Inflammatory macrophage (primary cell): ENCODE measurements around the gene TALDO1.
A peak's percentile ranks its signal among the peaks of the same experiment; 100 is the strongest.

ENCODE experiments used
- DNase-seq, 2 donors: peaks; one replicate each; pipeline ENCODE4 v3.0.0-alpha.2; 2020 to 2022
- total RNA-seq, 18 experiments: gene quantifications; one replicate each; lab custom pipeline; 2026; ENCODE audit warnings: mixed read lengths in 6 of 18, inconsistent platforms in 2 of 18; lab: John Stamatoyannopoulos, UW

Gene TALDO1
- total RNA-seq = 239 to 608 (median 371) reads per million in 18 experiments

DNA sequence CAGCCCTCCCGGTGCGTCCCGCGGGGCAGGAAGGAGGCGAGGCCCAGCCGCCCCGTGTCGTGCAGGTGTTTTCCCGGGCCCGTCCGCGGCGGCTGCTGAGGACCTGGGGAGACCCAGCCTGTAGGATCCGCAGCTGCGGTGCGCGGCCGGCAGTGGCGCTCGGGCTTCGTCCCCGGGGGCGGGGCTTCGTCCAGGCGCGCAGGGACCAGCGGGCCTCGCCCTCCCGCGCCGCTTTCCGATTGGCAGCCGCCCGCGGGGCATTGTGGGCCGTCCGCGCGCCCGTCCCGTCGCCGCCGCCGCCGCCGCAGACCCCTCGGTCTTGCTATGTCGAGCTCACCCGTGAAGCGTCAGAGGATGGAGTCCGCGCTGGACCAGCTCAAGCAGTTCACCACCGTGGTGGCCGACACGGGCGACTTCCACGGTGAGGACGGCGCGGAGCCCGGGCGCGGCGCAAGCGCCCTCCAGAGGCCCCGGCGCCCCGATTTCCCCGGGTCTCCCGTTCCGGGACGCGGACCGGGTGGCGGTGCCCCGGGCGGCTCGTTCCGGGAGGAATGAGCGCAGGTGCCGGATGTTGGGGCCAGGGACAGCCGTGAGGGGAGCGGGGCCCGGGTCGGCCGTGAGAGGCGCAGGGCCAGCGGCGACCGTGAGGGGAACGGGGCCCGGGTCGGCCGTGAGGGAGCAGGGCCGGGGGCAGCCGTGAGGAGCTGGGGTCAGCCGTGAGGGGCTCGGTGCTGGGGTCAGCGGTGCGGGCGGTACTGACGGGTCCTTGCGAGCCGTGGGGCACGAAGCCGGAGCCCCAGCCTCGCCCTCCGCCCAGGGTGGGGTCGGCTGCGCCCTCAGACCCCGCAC is at the start of gene TALDO1:
Gene TALDO1, plus strand, starts transcription at position 307 of the 849 bp plus-strand sequence. Its CDS starts 18 bp downstream, at position 325.
- peak; percentile 91 to 94 for DNase-seq

DNA sequence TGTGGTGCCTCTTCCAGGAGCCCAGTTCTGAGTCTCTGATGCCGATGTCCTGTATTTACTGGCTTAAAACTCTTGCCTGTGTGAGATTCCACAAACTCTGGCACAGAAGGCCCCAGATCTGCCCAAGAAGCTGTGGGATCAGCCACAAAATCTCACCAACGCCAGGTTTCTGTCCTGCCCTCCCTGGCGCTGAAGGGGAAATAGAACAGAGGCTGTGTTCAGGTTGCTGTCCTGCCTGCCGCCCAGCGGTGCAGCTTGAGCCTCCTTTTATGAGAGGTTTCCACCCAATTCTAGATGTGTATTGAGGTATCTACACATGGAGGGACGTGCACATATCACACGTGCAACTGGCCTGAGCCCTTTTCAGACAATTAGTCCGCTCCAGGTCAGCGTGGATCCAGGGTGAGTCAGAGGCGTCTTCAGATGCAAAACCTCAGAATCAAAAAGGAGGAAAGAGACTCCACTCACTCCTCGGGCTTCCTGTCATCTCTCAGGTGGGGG is 49.4 kb upstream of the TALDO1 start:
- DNase-seq = peak in 1 of 2 donors; percentile 20

DNA sequence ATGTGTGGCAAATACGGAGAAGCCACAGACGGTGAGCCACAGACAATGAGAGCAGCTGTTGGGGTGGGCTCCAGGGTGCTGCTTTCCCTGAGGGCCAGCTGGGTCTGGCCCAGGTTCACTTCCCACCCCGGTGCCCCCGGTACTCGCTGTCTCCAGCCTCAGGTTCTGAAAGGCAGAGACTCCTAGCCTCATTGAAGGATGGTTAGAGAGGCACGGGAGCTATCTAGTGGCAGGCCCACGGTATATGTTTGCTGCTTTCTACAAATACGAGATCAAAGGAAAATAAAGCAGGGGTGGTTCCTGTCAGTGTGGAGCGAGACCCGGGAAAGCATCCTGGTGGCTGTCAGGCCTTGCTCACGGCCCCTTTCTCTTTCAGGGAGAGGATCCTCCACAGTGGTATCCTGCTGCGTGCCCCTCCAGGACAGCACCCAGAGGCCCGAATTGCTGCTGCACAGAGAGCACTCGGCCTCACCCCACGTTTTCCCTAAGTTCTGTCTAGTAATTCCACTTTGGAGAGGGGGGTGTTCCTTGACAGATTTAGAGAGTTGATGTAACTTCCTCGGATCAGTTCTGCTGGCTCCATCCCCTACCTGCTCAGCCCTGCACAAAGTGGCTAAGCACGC is 48.7 kb upstream of the TALDO1 start:
- DNase-seq = no peak

DNA sequence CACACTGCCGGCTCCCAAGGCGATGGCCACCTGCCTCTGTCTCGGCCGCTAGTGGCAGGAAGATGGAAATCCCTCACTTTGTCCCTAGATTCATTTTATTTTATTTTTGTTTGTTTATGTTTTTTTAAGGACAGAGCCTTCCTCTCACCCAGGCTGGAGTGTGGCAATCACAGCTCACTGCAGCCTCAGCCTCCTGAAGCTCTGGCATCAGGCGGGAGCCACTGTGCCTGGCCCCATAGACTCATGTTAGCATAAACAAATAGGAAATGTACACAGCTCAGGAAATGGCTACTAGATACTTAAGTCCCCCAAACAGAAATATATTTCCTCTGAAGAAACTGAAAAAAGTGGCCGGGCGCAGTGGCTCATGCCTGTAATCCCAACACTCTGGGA is 48.2 kb upstream of the TALDO1 start:
- no peak for DNase-seq

DNA sequence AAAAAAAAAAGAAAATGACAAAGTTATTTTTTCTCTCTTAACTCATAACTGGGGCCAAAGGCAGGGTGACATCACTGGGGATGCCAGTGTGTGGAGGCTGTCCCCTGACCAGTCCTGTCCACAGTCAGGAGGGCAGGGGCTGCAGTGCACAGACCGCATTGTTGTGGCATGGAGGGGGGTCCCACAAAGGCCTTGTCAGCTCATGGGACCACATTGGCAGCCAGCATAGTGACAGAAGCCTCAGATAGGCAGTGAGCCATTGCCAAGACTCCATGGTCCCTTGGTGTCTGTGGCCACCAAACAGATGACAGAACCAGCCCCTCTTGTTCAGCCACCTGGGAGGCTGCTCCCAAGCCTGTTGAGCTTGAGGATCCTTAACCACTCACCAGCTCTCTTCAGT is 47.5 kb upstream of the TALDO1 start:
- DNase-seq = no peak

DNA sequence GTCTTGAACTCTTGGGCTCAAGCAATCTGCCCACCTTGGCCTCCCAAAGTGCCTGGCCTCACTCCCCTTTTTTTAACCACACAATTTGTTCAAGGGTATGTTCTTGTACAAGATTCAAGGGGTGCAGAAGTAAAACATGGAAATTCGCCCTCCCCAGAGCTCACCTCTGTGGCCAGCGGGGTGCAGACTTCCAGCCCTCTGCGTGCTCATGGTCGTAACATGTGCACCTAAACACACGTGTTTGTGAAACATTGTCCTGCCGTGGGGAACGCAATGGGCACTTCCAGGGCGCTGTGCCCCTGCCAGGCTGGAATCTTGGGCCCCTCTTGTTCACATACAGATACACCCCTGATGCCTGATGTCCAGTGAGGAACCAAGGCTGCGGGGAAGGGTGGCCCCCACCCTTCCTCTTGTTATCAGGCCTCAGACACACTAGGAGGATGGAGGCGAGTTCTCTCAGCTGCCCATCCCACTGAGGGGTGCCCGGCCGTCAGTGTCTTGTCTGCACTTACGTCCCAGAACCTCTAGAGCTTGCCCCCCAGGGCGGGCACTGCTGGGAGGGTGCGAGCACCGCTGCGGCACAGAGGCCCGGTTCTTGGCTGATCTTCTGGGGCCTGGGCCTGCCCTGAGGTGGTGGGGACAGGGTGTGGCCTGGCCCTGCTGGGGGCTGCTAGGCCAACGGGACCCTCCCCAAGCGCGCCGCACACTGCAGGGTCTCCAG is 45.4 kb upstream of the TALDO1 start:
- DNase-seq = no peak

DNA sequence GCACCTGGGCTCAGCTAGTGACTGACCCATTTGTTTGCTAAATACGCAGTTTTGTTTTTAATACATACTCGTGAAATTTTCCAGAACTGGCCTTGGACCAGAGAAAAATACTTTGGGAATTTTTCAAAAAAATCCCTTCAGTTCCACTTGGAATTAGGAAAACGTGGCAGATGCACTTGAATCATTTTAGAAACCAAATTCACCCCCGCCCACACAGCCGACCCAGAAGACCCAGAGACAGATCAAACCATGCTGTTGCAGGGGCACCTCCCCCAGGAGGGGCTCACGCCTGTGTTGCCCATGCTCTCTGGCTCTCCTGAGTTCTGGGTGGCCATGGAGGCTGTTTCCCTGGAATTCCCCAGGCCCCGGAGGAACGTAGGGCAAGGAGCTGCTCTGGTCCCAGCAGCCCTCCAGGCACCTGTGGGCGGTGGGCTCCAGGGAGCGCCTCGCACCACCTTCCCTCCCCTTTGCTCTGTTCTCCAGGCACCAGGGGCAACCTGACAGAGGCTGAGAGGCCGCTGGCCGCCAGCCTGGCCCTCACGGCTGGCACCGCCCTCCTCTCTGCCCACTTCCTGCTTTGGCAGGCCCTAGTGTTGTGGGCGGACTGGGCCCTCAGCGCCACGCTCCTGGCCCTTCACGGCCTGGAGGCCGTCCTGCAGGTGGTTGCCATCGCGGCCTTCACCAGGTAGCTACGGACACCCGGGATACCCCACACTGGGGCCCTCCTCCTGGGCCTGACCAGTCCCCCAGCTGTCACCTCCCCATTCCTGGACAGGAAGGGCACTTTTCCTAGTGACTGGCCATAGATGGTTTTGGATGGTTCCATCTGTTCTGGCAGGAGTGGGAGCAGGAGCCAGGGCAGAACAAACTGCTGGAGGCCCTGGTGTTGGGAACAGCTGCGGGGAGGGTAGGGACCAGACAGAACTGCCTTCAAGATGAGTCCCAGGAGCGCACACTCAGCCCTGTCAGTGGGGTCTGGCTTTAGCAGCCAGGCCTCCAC is 44.5 kb upstream of the TALDO1 start:
- peak; percentile 45 to 64 for DNase-seq

DNA sequence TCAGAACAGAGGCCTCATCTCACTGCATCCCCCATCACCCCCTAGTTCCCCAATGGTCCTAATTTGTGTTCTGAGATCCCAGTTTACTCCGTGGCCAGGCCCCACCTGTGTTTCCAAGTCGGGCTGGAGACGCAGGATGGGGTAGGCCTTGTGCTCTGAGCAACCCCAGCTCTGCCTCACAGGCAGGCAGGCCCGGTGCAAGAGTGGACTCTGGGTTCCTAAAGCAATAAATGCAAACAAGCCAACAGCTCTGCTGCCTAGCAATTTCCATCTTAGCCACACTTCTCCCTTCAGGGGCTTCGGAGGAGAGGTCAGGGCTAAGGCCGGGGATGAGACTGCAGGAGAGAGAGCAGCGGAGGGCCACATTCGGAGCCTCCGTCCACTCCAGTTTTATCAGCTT is 43.8 kb upstream of the TALDO1 start:
- no peak for DNase-seq

DNA sequence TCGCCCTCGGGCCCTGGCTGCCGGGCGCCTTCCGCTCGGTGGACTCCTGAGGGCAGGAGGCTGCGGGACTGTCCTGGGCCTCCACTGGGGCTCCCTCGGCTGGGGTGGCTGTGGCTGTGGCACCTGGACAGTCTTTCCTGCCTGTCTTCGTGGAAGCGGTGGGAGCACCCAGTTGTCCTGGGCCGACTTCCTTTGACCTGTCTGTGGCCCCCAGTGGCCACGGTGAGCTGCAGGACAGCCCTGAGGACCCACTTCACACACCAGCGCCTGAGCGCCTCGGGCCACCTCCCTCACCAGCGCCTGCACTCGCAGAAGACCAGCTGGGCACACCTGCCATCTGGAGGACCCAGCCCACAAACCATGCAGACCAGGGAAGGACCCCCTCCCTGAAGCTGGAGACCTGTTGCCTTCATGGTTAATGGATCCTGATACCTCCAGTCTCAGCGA is 43.0 kb upstream of the TALDO1 start:
- no peak for DNase-seq

DNA sequence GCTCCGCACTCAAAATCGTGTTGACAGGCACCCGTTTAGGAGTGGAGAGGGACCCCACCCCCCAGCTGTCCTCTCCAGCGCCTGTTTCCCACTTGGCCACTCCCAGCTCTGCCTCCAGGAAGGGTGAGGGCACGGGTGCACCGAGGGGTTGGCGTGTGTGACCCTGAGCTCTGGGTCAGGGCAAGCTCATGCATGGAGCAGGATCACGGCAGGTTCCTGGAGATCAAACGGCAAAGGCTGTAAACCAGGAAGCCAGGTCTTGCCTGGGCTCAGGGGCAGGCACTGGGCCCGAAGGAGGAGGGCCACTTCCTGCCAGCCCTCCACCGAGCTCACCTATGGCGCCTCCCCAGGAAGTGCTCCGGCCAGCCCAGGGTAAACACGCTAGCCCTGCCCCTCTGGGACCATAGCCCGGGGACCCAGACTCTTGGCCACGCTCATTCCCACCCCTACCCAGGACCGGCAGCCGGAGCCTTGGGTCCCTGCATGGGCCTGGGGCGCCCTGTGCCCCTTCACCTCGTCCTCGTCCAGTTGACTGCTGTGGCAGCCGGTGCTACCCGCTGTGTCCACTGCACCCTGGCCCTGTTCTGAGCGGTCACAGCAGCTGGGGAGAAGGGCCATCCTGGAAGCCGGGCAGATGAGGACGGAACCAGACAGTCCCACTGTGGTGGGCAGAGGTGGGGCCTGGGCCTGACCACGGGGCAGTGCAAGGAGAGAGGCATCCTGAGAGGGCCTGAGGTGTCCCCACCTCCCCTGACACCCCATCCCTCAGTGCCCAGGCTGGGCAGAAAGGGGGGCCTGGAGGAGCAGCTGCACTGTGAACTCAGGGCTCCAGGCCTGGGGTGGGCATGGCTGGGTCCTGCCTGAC is 42.3 kb upstream of the TALDO1 start:
- DNase-seq = no peak

DNA sequence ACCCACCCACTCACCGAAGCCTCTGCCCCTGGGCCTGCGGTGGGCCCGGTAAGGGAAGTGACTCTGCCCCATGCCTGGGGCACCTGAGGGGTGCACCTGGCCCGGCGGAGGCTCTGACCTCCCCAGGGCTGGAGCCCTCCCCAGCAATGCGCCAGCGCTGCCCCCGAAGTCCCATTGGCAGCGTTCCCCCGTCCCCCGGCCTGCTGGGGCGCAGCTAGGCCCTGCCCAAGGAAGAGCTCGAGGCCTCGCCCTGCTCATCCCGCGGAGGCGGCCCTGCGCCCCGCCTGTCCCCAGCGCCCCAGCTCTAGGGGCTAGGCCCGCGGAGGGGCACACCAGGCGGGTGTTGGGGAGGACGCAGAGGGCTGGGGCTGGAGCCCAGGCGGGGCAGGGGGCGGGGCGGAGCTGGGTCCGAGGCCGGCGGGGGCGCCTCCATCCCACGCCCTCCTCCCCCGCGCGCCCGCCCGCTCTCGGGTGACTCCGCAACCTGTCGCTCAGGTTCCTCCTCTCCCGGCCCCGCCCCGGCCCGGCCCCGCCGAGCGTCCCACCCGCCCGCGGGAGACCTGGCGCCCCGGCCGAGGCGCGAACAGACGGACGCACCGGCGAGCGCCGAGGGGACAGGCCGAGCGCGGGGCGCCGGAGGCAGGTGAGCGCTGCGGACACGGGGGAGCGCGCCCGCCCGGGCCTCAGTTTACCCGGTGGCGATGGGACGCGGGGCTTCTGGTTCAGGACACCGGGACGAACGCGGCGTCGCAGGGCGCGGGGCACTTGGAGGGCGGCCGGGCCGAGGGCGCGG is 41.4 kb upstream of the TALDO1 start, which contains the start of gene EPS8L2:
Gene EPS8L2, plus strand, starts transcription at position 586 of the 793 bp plus-strand sequence. CDS start 3,177 bp downstream, outside the sequence.
- no peak for DNase-seq

DNA sequence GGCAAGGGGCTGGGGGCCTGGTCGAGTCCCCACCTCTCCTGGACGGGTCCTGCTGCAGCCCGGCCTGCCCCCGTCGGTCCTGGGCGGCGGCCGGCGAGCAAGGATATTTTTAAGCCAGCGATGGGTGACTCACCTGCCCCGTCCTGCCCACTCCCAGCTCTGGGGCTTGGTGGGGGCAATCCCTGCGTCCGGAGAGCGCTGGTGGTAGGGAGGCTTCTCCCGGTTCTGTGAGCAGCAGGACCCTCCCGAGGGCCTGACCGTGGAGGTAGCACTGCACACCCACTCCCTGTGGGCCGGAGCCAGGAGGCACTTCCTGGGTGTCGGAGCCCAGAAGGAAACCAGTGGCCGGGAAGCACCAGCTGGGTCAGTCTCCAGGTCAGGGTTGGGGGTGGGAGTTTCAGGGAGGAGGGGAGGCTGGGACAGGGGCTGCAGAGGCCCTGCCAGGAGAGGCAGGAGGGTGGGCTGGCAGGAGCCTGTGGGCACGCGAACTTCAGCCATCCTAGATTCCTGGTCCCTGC is 40.8 kb upstream of the TALDO1 start:
- DNase-seq = peak in 1 of 2 donors; percentile 24

DNA sequence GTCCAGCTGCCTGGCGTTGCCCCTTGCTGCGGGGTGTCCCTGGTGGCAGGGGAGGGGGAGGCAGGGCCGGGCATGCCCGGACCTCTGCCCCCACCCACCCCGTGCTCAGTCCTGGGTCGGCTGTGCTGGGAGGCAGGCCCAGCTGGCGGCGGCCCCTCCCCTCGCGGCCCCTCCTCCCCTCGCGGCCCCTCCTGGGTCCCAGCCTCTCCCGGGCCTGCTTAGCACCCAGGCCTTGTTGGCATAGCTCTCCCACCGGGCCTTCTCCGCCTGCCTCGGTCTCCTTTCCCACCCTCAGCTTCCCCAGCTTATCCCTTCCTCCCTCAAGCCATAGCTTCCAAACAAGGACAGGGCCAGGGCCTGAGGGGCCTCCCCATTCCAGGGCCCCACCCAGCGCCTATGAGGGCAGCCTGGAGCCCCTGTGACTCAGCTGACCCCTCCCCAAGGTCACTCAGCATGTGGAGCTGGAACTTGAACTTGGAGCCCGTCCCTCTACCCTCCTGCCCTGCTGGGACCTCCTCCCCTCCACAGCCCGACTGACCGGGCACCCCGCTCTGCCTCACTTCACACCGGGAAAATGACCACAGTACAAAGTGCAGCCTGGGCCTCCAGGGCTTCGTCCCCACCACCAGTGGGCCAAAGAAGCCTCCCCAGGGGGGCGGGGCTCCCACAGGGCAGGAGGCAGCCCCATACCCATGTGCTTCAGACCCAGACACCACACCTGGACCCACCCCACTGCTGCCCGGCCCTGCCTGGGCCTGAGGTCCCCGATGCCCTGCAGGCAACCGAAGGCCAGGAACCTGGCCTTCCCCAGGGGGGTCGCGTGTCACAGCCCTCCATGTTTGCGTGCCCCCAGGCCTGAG is 40.1 kb upstream of the TALDO1 start:
- no peak for DNase-seq

DNA sequence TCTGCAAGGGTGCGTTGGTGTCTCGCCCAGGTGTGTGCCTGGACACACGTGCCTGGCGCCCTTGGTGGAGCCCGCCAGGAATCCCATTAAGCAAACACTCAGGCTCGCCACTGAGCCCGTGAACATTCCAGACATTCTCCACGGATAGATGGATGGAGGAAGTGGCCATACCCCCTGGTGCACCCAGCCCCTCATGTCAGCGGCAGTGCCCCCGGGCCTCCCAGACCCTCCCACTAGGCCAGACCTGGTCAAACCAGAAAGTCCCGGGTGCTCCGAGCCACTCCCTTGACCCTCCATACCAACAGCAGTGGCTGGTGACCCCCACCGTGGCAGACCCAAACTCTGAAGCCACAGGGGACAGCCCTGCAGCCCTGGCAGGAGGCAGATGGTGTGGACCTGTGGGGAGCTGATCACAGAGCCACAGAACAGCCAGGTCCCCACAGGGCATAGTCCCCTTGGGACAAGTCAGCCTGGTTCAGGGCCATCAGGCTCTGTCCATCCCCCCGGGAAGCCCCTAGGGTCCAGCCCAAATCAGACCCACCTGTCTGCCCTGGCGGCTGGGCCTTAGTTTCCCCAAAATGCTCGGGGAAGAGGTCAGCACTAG is 39.3 kb upstream of the TALDO1 start:
- no peak for DNase-seq

DNA sequence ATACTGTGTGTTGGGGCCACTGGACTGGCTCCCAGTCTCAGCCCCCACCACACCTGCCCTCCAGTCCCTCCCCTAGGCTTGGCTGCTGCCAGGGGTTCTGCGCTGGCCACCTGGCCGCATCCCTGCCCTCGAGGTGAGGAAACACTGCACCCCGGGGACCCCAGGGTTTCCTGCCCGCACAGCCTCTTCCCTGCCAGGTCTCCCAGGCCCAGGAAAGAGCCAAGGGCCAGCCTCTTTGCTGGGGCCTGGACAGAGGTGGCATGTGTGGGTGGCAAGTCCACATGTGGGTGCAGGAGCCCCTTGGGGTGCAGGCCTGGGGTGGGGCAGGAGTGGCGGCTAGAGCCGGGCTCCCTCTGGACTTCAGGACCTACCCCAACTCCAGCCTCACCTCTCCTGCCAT is 38.8 kb upstream of the TALDO1 start:
- no peak for DNase-seq

DNA sequence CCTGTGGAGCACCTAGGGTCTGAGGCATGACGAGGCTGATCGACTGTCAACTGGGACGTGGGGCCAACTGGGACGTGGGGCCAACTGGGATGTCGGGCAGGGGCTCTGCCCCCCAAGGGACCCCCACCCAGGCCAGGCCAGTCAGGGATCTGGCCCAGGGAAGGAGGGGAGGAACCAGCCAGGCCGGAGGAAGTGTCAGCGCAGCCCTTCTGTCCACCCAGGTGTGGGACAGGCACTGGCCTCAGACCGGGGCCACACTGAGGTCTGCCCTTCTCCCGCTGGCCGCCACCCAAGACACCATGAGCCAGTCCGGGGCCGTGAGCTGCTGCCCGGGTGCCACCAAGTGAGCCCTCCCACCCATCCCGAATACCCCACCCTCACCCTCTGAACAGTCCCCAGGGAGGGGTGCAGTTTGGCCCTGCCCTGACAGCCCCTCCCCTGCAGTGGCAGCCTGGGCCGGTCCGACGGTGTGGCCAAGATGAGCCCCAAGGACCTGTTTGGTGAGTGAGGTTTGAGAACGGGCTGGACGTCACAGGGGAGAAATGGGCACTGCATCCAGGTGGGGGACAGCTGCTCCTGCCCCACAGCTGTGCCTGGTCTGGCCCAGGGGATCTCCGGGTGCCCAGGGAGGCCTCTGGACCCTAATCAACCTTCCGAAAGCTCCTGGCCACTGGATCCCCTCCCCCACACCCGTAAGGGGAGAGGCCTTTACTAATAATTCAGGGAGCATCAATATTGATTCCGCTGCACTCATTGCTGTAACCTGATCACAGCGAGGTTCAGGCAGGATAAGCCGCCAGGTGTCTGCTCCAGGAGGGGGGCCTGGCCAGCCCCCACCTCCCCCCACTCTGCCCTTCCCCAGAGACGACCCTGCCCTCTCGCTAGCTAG is 37.9 kb upstream of the TALDO1 start:
- no peak for DNase-seq

DNA sequence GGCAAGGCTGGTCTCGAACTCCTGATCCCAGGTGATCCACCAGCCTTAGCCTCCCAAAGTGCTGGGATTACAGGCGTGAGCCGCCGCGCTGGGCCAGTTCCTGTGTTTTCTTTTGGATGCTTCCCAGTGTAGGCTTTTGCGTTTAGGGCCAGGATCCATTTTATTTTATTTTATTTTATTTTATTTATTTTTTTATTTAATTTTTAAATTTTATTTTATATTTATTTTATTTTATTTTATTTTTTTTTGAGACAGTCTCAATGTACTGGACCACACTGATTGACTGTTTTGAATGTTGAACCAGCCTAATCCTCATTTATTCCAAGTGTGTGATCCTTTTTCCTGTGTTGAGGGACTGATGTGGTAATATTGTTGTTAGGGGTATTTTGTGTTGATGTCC is 32.8 kb upstream of the TALDO1 start:
- DNase-seq = no peak
